Ramos (cell line): ENCODE data around the gene NECAP2.
"Not testable (repeated sequence)": the region's sequence is repeated elsewhere in the genome, so short reads cannot be mapped to it uniquely, and the experiment has no call there.

Experiments
- in situ Hi-C: fragments of 300-500 bp; cut with MboI; formaldehyde crosslinking; loops from one replicate; pipeline ENCODE4 v1.14.3; 2022; ENCODE audit warnings: low sequenced_read_pairs; ENCODE audit not compliant: unreplicated experiment

The NECAP2 gene

GRCh38 chr1:16454909-16455308 is 14.4 kb downstream of the NECAP2 start:
- in situ Hi-C loops = not testable (repeated sequence)

GRCh38 chr1:16456151-16456550 is 15.6 kb downstream of the NECAP2 start:
- in situ Hi-C loops = not testable (repeated sequence)

GRCh38 chr1:16458831-16459230 is 18.3 kb downstream of the NECAP2 start:
- in situ Hi-C loops = no loop called here

GRCh38 chr1:16459352-16459925 is 18.9 kb downstream of the NECAP2 start:
- in situ Hi-C loops = no loop called here

- in situ Hi-C loops = no loop called here
Measured at GRCh38 chr1:16461681-16462080, 21.2 kb downstream of the NECAP2 start.

- in situ Hi-C loops = no loop called here
Measured at GRCh38 chr1:16462773-16463330, 22.3 kb downstream of the NECAP2 start.

- in situ Hi-C loops = no loop called here
Measured at GRCh38 chr1:16464917-16465625, 24.5 kb downstream of the NECAP2 start.

- in situ Hi-C loops = no loop called here
Measured at GRCh38 chr1:16468558-16468957, 28.0 kb downstream of the NECAP2 start.

- in situ Hi-C loops = no loop called here
Measured at GRCh38 chr1:16474166-16474800, 33.8 kb downstream of the NECAP2 start.

- in situ Hi-C loops = not testable (repeated sequence)
Measured at GRCh38 chr1:16474891-16475290, 34.4 kb downstream of the NECAP2 start.

GRCh38 chr1:16475771-16476770 is 35.5 kb downstream of the NECAP2 start:
- in situ Hi-C loops = not testable (repeated sequence)

GRCh38 chr1:16478091-16478490 is 37.6 kb downstream of the NECAP2 start:
- in situ Hi-C loops = no loop called here

- in situ Hi-C loops = not testable (repeated sequence)
Measured at GRCh38 chr1:16483146-16483545, 42.6 kb downstream of the NECAP2 start.

GRCh38 chr1:16483639-16484500 is 43.3 kb downstream of the NECAP2 start:
- in situ Hi-C loops = not testable (repeated sequence)

- in situ Hi-C loops = no loop called here
Measured at GRCh38 chr1:16484501-16484835, 43.9 kb downstream of the NECAP2 start.

GRCh38 chr1:16484931-16485330 is 44.4 kb downstream of the NECAP2 start:
- in situ Hi-C loops = no loop called here

- in situ Hi-C loops = not testable (repeated sequence)
Measured at GRCh38 chr1:16486316-16486715, 45.8 kb downstream of the NECAP2 start.

GRCh38 chr1:16487011-16487410 is 46.5 kb downstream of the NECAP2 start:
- in situ Hi-C loops = not testable (repeated sequence)

GRCh38 chr1:16489195-16489880 is 48.8 kb downstream of the NECAP2 start:
- in situ Hi-C loops = not testable (repeated sequence)
